SK-N-SH treated with all-trans-retinoic acid at 6 μM for 48 hours (cell line): ENCODE measurements around the gene ADIPOR1.
"Not testable (repeated sequence)": the region's sequence is repeated elsewhere in the genome, so short reads cannot be mapped to it uniquely, and the experiment has no call there.

Experiments
- ATAC-seq: fragments of 200-7000 bp; cut with Tn5 transposase; 3 replicates; pipeline ENCODE4 v1.9.1; 2020; ENCODE audit warnings: mild to moderate bottlenecking, moderate library complexity
- CREB5 ChIP-seq: fragments of 250-450 bp; sonication (Bioruptor Pico); IDR thresholded peaks from 2 replicates; pipeline ENCODE4 v1.5.1; 2020; ENCODE audit warnings: low read depth, mild to moderate bottlenecking, moderate library complexity
- CSDC2 ChIP-seq: fragments of 250-450 bp; sonication (Bioruptor Pico); IDR thresholded peaks from 2 replicates; pipeline ENCODE4 v1.5.0; 2020; ENCODE audit warnings: mild to moderate bottlenecking, moderate library complexity
- ESRRG ChIP-seq: fragments of 250-450 bp; sonication (Bioruptor Pico); IDR thresholded peaks from 2 replicates; pipeline ENCODE4 v1.6.1; 2021; ENCODE audit warnings: mild to moderate bottlenecking
- GLIS3 ChIP-seq: fragments of 250-450 bp; sonication (Bioruptor Pico); IDR thresholded peaks from 2 replicates; pipeline ENCODE4 v1.5.0; 2020; ENCODE audit warnings: mild to moderate bottlenecking, moderate library complexity
- ISL1 ChIP-seq: fragments of 250-450 bp; sonication (Bioruptor Pico); IDR thresholded peaks from 2 replicates; pipeline ENCODE4 v2.1.2; 2022; ENCODE audit warnings: mild to moderate bottlenecking, moderate library complexity
- OSR1 ChIP-seq: fragments of 250-450 bp; sonication (Bioruptor Pico); IDR thresholded peaks from 2 replicates; pipeline ENCODE4 v1.8.0; 2022; ENCODE audit warnings: moderate library complexity, mild to moderate bottlenecking, inconsistent platforms
- PATZ1 ChIP-seq: fragments of 250-450 bp; sonication (Bioruptor Pico); IDR thresholded peaks from 2 replicates; pipeline ENCODE4 v1.8.0; 2020; ENCODE audit warnings: mild to moderate bottlenecking, moderate library complexity, borderline replicate concordance
- POU6F1 ChIP-seq: fragments of 250-450 bp; sonication (Bioruptor Pico); IDR thresholded peaks from 2 replicates; pipeline ENCODE4 v1.8.0; 2021; ENCODE audit warnings: low read depth, mild to moderate bottlenecking, moderate library complexity, borderline replicate concordance
- RARB ChIP-seq: fragments of 250-450 bp; sonication (Bioruptor Pico); IDR thresholded peaks from 2 replicates; pipeline ENCODE4 v1.8.0; 2021; ENCODE audit warnings: mild to moderate bottlenecking, moderate library complexity
- SNAI2 ChIP-seq: fragments of 250-450 bp; sonication (Bioruptor Pico); IDR thresholded peaks from 2 replicates; pipeline ENCODE4 v1.5.0; 2020; ENCODE audit warnings: mild to moderate bottlenecking, moderate library complexity
- TCF4 ChIP-seq: fragments of 250-450 bp; sonication (Bioruptor Pico); IDR thresholded peaks from 2 replicates; pipeline ENCODE4 v1.8.0; 2021; ENCODE audit warnings: mild to moderate bottlenecking, moderate library complexity, borderline replicate concordance
- TOX ChIP-seq: fragments of 250-450 bp; sonication (Bioruptor Pico); IDR thresholded peaks from 2 replicates; pipeline ENCODE4 v1.8.0; 2021; ENCODE audit warnings: mild to moderate bottlenecking, moderate library complexity, borderline replicate concordance
- ZC3H10 ChIP-seq: fragments of 250-450 bp; sonication (Bioruptor Pico); IDR thresholded peaks from 2 replicates; pipeline ENCODE4 v1.5.1; 2021; ENCODE audit warnings: mild to moderate bottlenecking, moderate library complexity
- ZFP3 ChIP-seq: fragments of 250-450 bp; sonication (Bioruptor Pico); IDR thresholded peaks from 2 replicates; pipeline ENCODE4 v1.5.0; 2020; ENCODE audit warnings: mild to moderate bottlenecking, moderate library complexity
- ZFP30 ChIP-seq: fragments of 450-650 bp; formaldehyde crosslinking; IDR thresholded peaks from 2 replicates; pipeline ENCODE4 v1.5.0; 2022; ENCODE audit warnings: mild to moderate bottlenecking, moderate library complexity
- ZNF565 ChIP-seq: fragments of 450-650 bp; formaldehyde crosslinking; conservative IDR thresholded peaks from 2 replicates; pipeline ENCODE4 v1.5.0; 2020; ENCODE audit warnings: low read depth, mild to moderate bottlenecking, moderate library complexity
- ZNF8 ChIP-seq: fragments of 450-650 bp; formaldehyde crosslinking; IDR thresholded peaks from 2 replicates; pipeline ENCODE4 v1.5.0; 2020; ENCODE audit warnings: mild to moderate bottlenecking, moderate library complexity
- TF ChIP-seq, protein P1 (sequence below): fragments of 250-450 bp; sonication (Bioruptor Pico); IDR thresholded peaks from 2 replicates; pipeline ENCODE4 v1.5.1; 2021; ENCODE audit warnings: mild to moderate bottlenecking, moderate library complexity
- TF ChIP-seq, protein P2 (sequence below): fragments of 250-450 bp; sonication (Bioruptor Pico); IDR thresholded peaks from 2 replicates; pipeline ENCODE4 v1.5.0; 2020; ENCODE audit warnings: mild to moderate bottlenecking, moderate library complexity

ADIPOR1 gene

GRCh38 chr1:202940561-202940960 lies 17.6 kb downstream of the ADIPOR1 start:
- ATAC-seq, result no peak
- TF ChIP-seq RARB (CRISPR knock-in tag) (no peak), ZC3H10 (no peak), TOX (CRISPR knock-in tag) (no peak), ZFP3 (CRISPR knock-in tag) (no peak), ISL1 (no peak), ESRRG (CRISPR knock-in tag) (no peak), CSDC2 (no peak), ZNF565 (no peak), PATZ1 (CRISPR knock-in tag) (no peak), ZFP30 (CRISPR knock-in tag) (no peak), POU6F1 (no peak), CREB5 (CRISPR knock-in tag) (no peak)
- TF ChIP-seq, protein P1, sequence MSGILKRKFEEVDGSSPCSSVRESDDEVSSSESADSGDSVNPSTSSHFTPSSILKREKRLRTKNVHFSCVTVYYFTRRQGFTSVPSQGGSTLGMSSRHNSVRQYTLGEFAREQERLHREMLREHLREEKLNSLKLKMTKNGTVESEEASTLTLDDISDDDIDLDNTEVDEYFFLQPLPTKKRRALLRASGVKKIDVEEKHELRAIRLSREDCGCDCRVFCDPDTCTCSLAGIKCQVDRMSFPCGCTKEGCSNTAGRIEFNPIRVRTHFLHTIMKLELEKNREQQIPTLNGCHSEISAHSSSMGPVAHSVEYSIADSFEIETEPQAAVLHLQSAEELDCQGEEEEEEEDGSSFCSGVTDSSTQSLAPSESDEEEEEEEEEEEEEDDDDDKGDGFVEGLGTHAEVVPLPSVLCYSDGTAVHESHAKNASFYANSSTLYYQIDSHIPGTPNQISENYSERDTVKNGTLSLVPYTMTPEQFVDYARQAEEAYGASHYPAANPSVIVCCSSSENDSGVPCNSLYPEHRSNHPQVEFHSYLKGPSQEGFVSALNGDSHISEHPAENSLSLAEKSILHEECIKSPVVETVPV (CRISPR knock-in tag), result no peak
- TF ChIP-seq, protein P2, sequence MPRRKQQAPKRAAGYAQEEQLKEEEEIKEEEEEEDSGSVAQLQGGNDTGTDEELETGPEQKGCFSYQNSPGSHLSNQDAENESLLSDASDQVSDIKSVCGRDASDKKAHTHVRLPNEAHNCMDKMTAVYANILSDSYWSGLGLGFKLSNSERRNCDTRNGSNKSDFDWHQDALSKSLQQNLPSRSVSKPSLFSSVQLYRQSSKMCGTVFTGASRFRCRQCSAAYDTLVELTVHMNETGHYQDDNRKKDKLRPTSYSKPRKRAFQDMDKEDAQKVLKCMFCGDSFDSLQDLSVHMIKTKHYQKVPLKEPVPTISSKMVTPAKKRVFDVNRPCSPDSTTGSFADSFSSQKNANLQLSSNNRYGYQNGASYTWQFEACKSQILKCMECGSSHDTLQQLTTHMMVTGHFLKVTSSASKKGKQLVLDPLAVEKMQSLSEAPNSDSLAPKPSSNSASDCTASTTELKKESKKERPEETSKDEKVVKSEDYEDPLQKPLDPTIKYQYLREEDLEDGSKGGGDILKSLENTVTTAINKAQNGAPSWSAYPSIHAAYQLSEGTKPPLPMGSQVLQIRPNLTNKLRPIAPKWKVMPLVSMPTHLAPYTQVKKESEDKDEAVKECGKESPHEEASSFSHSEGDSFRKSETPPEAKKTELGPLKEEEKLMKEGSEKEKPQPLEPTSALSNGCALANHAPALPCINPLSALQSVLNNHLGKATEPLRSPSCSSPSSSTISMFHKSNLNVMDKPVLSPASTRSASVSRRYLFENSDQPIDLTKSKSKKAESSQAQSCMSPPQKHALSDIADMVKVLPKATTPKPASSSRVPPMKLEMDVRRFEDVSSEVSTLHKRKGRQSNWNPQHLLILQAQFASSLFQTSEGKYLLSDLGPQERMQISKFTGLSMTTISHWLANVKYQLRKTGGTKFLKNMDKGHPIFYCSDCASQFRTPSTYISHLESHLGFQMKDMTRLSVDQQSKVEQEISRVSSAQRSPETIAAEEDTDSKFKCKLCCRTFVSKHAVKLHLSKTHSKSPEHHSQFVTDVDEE (CRISPR knock-in tag), result no peak

DNA sequence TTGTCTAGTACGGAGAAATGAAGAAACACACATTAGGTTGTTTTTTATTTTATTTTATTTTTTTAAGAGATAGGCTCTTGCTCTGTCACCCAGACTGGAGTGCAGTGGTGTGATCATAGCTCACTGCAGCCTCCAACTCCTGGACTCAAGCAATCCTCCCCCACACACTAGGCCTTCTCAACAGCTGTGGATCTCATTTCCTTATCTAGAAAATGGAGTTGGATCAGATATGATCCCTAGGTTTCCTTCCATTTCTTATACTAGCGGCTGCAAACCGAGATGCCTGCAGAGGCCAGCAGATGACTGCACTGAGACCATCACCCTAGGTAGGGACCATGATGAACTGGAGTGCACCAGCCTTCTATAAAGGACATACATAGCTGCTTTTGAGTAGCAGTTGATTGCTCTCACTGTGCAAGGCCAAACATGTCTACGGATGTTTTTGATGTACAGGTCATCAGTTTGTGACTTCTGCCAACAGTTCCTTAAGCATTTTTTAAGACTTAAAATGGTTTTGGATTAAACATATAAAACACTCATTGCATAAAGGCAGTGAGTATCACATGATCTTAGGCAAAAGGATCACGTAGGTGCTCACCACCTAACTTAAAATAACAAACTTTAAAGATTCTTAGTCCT lies 19.7 kb downstream of the ADIPOR1 start:
- peak; percentile 44; the same call in 2 of the 3 replicates for ATAC-seq
- TF ChIP-seq TOX (CRISPR knock-in tag) (no peak), ZC3H10 (no peak), GLIS3 (CRISPR knock-in tag) (no peak), TCF4 (no peak), ZNF8 (CRISPR knock-in tag) (no peak), OSR1 (no peak), SNAI2 (no peak), PATZ1 (CRISPR knock-in tag) (no peak)

DNA sequence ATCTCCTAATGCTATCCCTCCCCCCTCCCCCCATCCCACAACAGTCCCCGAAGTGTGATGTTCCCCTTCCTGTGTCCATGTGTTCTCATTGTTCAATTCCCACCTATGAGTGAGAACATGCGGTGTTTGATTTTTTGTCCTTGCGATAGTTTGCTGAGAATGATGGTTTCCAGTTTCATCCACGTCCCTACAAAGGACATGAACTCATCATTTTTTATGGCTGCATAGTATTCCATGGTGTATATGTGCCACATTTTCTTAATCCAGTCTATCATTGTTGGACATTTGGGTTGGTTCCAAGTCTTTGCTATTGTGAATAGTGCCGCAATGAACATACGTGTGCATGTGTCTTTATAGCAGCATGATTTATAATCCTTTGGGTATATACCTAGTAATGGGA lies 21.7 kb downstream of the ADIPOR1 start:
- not testable (repeated sequence) for ATAC-seq
